Subcutaneous abdominal adipose tissue (tissue), 5 donors: Measurements from ENCODE around the gene PEMT.
"Not testable (repeated sequence)": the region's sequence is repeated elsewhere in the genome, so short reads cannot be mapped to it uniquely, and the experiment has no call there.

Source experiments
- H3K27ac ChIP-seq: one replicate; pipeline ENCODE4 v1.7.0; 2013; ENCODE audit warnings: low read depth, mild to moderate bottlenecking, inconsistent platforms, low read length, moderate library complexity
- H3K27me3 ChIP-seq, 5 donors: one replicate each; pipeline ENCODE4 v1.7.0; 2013; ENCODE audit warnings: low read length in 5 of 5, inconsistent platforms in 1 of 5; ENCODE audit not compliant: control insufficient read depth in 5 of 5, insufficient read depth in 4 of 5
- H3K36me3 ChIP-seq, 5 donors: one replicate each; pipeline ENCODE4 v1.7.0; 2013; ENCODE audit warnings: low read length in 5 of 5; ENCODE audit not compliant: control insufficient read depth in 5 of 5, insufficient read depth in 5 of 5
- H3K4me1 ChIP-seq, 5 donors: one replicate each; pipeline ENCODE4 v1.7.0; 2013; ENCODE audit warnings: low read length in 5 of 5, mild to moderate bottlenecking in 3 of 5, moderate library complexity in 1 of 5; ENCODE audit not compliant: control insufficient read depth in 5 of 5, insufficient read depth in 5 of 5
- H3K4me3 ChIP-seq, 5 donors: one replicate each; pipeline ENCODE4 v1.7.0; 2013; ENCODE audit warnings: low read length in 5 of 5, low read depth in 1 of 5
- H3K9ac ChIP-seq, 5 donors: one replicate each; pipeline ENCODE4 v1.7.0; 2013; ENCODE audit warnings: low read length in 5 of 5, mild to moderate bottlenecking in 4 of 5, moderate library complexity in 3 of 5
- H3K9me3 ChIP-seq, 5 donors: one replicate each; pipeline ENCODE4 v1.7.0; 2013; ENCODE audit warnings: low read length in 5 of 5; ENCODE audit not compliant: control insufficient read depth in 5 of 5
- donor health status: healthy.
- donor health status: healthy.
- donor health status: healthy.
- donor health status: healthy.
- donor health status: healthy.

The PEMT gene

GRCh38 chr17:17465878-17466277 is 125.6 kb downstream of the PEMT start:
- H3K4me1 ChIP-seq, result peaks cover 4 to 22% (median 16%) of the 10 kb centered on the region in 5 donors
- H3K27me3 ChIP-seq, H3K9ac ChIP-seq, H3K27ac ChIP-seq, H3K4me3 ChIP-seq, H3K9me3 ChIP-seq, H3K36me3 ChIP-seq: not testable (repeated sequence)

DNA sequence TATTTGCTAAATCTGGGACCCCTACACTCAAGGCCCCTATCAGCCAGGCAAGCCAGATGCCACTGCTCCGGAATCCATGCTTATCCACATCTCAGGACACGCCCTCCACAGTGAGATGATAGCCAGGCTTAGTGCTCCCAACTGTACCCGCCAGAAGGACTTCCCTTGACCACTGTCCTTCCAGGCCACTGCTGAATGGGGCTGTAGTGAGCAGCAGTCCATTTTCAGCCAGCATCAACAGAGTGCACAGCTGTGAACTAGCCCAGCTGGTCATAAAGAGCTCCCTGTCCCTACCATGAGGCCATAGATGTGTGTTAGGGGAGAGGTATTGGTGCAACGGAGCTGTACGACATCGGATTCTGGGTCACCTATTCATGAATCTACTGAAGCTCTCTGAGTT is 127.7 kb downstream of the PEMT start:
- H3K27me3 ChIP-seq, result no peaks in the 10 kb centered on the region
- no peak overlapping the region for H3K4me3 ChIP-seq
- H3K9me3 ChIP-seq, result no peaks in the 10 kb centered on the region
- H3K4me1 ChIP-seq, result peaks cover 2 to 18% (median 13%) of the 10 kb centered on the region in 5 donors
- no peak overlapping the region for H3K27ac ChIP-seq
- no peak overlapping the region for H3K9ac ChIP-seq
- H3K36me3 ChIP-seq, result no peaks in the 10 kb centered on the region

DNA sequence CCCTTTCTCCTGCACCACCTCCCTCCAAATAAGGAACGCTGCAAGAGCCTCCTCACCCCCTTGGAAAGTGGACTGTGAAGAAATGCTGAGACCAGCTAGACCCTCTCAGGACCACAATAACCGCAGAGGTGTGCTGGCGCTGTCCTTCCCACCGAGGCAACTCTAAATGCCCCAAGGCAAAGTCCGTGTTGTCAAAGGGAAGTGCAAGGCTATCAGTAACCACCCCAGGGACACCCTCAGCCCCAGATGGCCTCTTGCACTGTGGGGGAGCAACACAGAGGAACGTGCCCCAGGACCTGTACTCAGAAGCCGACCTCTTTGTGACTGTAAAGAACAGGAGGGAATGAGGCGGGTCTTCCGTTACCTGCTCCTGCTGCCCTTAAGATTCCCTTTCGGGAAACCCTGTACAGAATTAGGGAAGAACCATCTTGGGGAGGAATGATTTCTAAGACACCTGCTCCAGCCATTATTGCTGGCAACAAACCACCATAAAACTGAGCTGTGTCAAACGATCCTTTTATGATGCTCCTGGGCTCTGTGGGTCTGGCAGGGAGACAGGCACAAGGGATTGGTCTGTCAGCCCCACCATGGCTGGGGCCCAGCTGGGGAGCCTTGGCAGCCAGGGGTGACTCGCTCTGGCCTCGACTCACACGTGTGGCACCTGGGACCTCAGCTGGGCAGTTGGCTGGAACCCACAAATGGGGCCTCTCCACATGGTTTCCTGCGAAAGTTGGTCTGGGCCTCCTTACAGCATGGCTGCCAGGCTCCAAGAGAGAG is 129.3 kb downstream of the PEMT start:
- no peak overlapping the region for H3K27ac ChIP-seq
- peaks cover 0 to 2% (median 0%) of the 10 kb centered on the region in 5 donors for H3K4me1 ChIP-seq
- no peak overlapping the region for H3K9ac ChIP-seq
- H3K36me3 ChIP-seq, result no peaks in the 10 kb centered on the region
- no peak overlapping the region for H3K4me3 ChIP-seq
- H3K9me3 ChIP-seq, result no peaks in the 10 kb centered on the region
- no peaks in the 10 kb centered on the region for H3K27me3 ChIP-seq

GRCh38 chr17:17460038-17460437 is 131.5 kb downstream of the PEMT start:
- Histone ChIP-seq H3K27ac (no peak overlapping the region), H3K27me3 (no peaks in the 10 kb centered on the region), H3K9me3 (no peaks in the 10 kb centered on the region), H3K4me3 (no peak overlapping the region), H3K9ac (no peak overlapping the region), H3K4me1 (no peaks in the 10 kb centered on the region), H3K36me3 (no peaks in the 10 kb centered on the region)

GRCh38 chr17:17457680-17458079 is 133.8 kb downstream of the PEMT start:
- Histone ChIP-seq H3K9me3 (no peaks in the 10 kb centered on the region), H3K27me3 (no peaks in the 10 kb centered on the region), H3K27ac (no peak overlapping the region), H3K4me3 (no peak overlapping the region), H3K4me1 (no peaks in the 10 kb centered on the region), H3K36me3 (no peaks in the 10 kb centered on the region), H3K9ac (no peak overlapping the region)

DNA sequence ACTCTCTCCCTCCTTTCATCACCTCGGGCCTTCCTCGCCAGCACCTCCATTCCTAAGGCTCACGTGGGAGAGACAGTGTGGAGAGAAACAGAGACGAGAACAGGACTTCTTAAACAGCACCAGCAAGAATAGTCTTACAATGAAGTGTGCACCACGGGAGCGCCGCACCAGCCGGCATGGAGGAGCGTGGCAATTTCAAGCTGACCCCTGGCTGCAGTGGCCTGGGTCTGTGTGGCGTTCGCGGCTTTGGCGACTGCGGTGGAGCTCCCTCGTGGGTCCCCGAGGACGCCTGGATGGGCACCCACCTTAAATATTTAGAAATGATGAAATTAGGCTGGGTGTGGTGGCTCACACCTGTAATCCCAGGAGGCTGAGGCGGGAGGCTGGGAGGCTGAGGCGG is 135.3 kb downstream of the PEMT start:
- Histone ChIP-seq H3K27me3 (no peaks in the 10 kb centered on the region), H3K4me1 (peaks cover 0 to 2% (median 1%) of the 10 kb centered on the region in 5 donors), H3K4me3 (no peak overlapping the region), H3K9me3 (no peaks in the 10 kb centered on the region), H3K27ac (no peak overlapping the region), H3K36me3 (no peaks in the 10 kb centered on the region), H3K9ac (no peak overlapping the region)
